ENCODE data around the gene RAB40B.

GRCh38 chr17:82627405-82627804 is 71.1 kb downstream of the RAB40B start:
- no peak for TF ChIP-seq CTCF (IDR thresholded peaks at IDR 0.05; ENCODE audit: low read depth, low read length)
- no peak for TF ChIP-seq EZH2phosphoT487 (IDR thresholded peaks at IDR 0.05; ENCODE audit: low read depth)
